COLO668 (cell line): Measurements from ENCODE around the gene HINT1.
"Not testable (repeated sequence)": the region's sequence is repeated elsewhere in the genome, so short reads cannot be mapped to it uniquely, and the experiment has no call there.

Experiments
- DNase-seq: peaks from one replicate; lab custom pipeline; 2025; ENCODE audit not compliant: unreplicated experiment; lab: John Stamatoyannopoulos, UW

The HINT1 gene

DNA sequence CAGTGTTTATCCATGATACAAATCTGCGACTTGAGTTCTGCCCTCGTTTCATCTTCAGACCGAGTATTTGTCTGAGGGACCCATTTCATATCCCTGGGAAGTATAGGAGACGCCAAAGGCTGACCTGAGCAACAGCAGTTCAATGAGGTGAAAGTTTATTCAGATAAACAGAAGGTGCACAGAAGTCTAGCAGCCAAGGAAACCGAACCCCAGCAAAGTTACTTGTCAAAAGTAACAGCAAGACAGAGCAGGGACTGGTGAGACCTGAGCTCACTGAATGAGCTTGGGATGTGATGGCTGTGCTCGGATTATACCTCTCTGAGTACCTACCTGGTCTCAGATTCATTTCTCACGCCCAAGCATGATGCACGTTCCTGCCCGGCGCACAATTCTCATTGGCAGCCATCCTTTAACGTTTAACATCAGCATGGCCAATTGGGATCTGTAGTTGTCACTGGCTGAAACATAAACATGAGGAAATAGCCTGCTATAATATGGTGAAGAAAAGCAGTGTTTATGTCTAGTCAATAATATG is 6.3 kb upstream of the HINT1 start:
- DNase-seq: peak; percentile 13

DNA sequence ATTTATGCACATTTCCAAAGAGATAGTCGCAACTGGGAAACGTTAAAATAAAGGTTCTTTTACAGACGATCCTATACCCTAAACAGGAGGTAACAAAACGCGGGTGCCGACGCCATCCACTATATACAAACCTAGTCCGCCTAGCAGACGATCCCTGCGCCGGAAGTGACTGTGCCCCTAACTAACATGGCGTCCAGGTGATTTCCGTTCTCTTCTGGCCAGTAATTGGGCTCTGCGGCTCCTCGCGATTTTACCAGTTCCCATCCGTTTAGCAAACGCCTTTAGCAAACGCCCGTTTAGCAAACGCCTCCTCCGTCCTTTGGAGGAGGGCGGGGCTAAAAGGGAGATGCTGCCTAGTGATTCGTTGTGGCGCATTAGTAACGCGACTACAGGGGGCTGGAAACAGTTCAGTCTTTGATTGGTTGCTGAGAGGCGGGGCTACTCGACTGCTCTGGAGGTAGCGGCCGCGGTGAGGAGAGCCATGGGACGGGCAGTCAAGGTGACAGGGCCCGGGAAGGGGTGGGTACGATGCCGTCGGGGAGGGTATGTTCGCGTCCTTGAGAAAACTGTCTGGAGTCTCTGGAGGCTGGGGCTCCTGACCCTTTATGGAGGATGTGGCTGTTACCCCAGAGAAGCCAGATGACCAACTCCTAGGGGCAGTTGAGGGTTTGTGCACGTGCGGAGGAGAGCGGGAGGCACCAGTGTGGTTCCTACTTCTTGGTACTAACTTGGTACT is 5.7 kb upstream of the HINT1 start, which contains the start of gene LYRM7:
Gene LYRM7, plus strand, starts transcription at position 405 of the 736 bp plus-strand sequence. Its CDS starts 77 bp downstream, at position 482.
- peak; percentile 92 for DNase-seq

DNA sequence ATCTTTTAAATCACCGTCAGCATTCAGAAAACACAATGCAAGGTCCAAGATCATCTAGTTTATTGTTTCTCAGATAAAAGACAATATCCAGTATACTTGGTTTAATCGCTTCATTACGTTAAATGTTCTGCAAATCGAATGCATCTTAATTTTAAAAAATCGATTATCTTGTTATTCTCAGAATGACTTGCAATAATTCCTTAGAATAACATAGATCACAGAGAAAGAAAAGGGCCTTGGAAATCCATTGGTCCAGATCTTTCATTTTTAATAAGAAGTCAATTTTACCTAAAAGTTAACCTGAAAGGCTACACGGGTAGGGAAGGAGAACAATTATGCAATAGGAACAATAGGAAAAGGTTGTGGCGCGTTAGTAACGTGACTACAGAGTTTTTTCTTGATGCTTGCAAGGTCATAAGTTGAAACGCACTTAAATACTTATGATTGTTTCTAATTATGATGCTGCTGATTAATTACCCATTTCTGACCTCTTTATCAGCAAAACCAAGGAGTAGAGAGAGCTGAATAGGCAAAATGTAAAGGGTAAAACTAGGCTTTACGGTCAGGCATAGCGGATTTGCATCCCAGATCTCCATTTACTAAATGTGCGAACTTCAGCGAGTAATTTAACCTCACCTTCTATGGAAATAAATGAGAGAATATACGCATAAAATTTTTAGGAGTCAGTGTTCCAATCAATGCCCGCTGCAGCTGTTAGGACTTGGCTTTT is 4.9 kb upstream of the HINT1 start:
- DNase-seq: no peak

DNA sequence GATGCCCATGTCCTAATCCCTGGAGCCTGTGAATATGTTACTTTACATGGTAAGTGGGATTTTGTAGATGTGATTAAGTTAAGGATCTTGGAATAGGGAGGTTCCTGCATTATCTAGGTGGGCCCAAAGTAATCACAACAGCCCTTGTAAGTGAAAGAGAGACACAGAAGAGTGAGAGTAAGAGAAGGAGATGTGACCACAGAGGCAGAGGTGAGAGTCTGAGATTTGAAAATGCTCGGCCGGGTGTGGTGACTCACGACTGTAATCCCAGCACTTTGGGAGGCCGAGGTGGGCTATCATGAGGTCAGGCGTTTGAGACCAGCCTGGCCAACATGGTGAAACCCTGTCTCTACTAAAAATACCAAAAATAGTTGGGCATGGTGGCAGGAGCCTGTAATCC is 2.6 kb upstream of the HINT1 start:
- no peak for DNase-seq

DNA sequence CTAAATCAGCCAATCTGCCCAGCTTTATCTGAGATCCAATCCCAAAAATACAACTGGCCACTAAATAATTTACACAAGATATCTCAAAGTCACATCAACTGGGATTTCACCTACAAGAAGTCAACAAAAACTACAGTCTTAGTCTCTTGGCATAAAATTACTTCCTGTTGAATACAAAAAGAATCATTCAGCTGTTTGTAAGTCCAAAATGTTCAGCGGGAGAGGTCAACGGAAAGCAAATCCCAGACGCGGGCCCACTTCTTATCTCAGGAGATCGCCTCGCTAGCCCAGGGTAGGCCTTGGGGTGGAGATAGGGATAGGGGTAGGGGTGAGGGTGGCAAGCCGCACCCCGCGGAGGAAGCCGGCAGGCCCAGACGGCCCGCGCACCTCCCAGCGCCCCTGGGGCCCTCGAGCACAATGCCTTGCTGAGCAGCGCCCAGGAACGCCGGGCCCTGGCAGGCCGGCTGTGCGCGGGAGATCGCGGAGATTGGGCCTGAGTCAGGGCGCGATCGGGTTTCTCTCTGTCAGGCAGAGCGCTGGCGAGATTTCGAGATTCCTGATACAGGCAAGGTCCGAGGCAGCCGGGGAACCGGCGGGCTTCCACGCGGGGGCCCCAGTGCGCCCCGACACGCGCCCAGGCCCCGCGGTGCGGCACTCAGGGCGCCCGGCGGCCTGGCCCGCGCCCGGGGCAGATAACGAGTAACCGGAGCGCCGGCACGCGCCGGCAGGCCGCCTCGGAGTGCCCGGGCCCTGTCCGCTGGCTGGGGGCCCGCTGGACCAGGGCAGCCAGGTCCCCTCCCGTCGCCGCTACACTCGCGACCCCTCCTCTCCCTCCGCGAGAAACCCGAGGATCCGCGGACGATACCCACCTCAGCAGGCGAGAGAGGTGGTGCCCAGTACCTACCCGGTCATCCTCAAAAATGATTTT is 601 bp downstream of the HINT1 start:
- DNase-seq: peak; percentile 69

DNA sequence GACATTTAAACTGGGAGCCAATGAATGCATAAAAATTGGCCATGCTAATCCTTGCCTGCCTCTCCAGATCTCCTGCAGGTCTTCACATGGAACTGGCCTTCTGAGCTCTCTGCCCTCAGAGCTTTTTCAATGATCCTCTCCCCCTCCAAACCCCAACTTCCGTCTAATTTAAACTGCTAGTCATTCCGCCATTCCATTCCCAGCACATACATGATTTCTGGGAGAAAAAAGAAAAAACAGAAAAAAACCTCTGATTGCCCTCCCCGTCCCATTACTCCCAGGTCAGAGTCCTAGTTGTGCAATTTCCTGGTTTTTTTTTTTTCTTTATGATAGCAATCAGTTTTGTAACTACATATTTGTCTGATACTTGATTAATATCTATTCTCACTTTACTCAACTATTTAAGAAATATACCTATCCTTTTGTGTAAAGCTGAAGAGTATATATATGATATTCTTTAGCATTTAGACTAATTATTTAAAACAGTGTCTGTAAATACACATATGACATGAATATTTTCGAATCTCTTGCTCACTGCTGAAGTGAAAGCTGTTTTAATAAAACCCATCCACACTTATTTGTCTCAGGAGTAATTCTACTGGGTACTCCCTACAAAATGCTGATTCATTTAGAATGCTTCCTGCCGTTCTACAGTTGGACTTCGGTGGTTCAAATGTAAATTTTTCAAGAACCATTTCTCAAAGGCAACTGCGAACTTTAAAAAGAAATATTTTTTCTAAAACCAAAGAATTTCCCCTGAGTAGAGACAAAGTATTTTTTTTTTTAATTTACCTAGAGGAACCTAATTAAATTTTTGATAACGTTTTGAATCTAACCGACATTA is 1.6 kb downstream of the HINT1 start:
- no peak for DNase-seq

DNA sequence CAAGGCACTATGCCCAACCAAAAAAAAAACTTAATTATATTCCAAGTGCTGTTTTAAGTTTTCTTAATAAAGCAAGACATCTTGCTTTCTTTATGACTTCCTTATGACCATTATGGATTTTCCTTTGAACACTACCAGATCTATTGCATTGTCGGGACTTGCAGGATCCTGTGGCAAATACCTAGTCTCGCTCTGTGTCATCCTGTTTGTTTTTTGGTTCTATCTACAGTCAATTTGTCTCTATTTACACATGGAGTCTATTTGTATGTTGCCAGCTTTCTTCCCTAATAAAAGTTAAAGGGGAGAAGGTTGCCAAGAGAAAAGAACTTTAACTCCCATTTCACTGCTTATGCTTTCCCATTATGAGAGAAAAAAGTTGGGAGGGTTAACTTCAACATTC is 4.9 kb downstream of the HINT1 start:
- no peak for DNase-seq

DNA sequence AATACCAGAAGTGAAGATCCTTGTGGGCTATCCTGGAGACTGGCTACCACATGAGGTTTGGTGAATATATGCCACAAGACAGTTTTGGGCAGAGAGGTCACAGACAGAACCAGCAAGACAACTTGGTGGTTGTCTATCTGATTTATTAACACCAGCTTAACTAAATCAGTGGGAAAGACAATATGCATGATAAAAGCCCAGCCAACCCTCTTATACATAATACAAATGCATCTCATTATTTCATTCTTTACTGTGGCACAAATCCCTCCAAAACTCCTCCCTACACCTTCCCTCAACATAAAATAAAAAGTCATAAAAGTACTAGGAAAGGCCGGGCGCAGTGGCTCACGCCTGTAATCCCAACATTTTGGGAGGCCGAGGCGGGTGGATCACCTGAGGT is 8.1 kb downstream of the HINT1 start:
- DNase-seq: no peak

DNA sequence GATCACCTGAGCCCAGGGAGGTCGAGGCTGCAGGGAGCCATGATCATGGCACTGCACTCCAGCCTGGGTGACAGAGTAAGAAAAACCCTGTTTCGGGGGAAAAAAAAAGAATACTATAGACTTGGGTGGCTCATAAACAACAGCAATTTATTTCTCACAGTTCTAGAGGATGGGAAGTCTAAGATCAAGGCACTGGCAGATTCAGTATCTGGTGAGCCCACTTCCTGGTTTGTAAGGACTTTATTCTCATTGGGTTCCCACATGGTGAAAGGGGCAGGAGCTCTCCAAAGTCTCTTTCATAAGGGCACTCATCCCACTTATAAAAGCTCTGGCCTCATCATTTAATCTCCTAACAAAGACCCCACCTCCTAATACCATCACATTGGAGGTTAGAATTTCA is 8.7 kb downstream of the HINT1 start:
- no peak for DNase-seq

DNA sequence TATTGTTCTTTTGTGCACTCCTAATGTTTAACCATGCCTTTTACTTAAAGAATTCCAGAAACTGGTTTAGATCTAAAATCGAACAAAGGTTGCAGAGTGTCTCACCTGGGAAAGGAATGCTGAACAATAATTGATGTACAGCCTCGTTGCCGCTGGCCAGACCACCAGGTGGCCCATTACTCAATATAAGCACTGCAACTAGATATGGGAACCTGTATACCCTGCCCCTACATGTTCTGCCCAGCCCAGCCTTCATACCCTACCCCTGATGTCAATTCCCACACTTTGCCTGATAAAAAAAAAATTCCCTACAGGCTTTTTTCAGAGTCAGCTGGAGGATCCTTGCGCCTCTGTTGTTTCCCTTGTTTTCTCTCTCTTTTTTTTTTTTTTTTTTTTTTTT is 13.8 kb downstream of the HINT1 start:
- DNase-seq: no peak

DNA sequence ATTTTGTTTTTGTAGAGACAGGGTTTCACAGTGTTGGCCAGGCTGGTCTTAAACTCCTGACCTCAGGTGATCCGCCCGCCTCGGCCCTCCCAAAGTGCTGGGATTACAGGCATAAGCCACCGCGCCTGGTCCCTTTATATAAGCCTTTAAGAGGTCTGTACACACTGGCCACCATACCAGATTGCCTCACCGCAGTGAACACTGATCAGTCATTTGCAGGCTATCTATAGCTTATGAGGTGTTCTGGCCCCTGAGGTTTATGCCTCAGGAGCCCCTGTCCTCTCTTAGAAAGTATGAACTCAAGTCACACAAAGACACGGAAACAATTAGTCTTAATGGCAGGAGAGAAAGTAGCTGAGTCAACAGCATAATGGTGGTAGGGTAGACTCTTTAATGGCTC is 14.6 kb downstream of the HINT1 start:
- DNase-seq: no peak

DNA sequence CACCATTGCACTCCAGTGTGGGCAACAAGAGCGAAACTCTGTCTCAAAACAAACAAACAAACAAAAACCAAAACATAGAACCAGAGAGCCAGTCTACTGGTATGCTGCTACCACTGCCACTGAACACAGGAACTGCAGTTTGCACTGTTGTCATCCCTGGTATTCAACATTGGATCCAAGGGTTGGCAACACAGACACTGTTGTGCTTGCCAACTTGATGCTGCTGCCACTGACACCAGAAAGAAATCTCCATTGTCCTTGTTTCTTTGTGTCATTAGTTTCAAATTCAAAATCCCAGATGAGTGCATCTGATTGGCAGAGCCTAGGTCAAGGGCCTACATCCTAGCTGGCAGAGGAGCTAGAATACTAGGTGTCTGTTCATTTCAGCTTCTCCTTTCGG is 16.2 kb downstream of the HINT1 start:
- DNase-seq: no peak

DNA sequence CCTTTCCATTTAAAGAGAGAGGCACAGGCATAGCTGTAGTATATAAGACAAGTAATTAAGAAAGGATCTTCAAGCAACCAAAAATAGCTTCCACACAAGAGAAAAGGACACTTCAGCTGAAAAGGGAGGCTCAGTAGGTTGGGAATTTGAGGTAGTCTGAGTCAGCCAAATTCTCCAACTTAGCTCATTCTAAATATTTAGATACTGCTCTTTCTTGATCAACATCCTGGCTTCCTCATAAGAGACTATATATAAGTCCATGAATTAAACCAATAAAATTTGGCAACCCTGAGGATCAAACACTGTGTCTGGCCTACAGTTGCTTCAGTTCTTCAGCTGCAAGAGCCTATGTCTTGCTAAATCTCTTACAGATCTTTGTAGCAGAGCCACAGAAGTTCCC is 17.8 kb downstream of the HINT1 start:
- DNase-seq: no peak

DNA sequence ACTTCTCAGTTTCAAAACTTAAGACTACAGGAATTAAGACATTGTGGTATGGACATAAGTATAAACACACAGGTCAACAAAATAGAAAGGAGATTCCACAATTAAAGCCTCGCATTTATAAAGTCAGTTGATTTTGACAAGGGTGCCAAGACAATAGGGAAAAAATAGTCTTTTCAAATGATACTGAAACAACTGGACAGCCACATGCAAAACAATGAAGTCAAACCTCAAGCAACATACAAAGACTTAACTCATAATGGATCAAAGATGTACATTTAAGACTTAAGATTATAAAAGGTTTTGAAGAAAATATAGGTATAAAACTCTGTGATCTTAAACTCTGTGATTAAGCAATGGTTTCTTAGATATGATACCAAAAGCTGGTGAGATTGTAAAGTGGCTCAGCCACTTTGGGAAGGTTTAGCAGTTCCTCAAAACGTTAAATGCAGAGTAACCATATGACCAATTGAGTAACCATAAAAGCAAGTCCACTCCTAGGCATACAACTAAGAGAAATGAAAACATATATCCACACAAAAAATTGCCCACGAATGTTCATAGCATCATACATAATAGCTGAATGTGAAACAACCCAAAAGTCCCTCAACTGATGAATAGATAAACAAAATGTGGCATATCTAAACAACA is 22.0 kb downstream of the HINT1 start:
- DNase-seq: no peak

DNA sequence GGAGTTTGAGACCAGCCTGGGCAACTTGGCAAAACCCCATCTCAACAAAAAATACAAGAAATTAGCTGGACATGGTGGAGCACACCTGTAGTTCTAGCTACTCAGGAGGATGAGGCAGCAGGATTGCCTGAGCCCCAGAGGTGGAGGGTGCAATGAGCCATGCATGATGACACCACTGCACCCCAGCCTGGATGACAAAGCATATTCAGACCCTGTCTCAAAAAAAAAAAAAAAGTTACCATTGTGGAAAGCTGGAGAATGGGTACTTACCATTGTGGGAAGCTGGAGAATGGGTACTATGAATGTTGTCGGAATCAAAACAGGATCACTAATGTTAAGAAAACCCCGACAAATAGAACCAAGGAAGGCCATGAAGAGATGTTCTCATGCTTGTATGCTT is 25.7 kb downstream of the HINT1 start:
- no peak for DNase-seq

DNA sequence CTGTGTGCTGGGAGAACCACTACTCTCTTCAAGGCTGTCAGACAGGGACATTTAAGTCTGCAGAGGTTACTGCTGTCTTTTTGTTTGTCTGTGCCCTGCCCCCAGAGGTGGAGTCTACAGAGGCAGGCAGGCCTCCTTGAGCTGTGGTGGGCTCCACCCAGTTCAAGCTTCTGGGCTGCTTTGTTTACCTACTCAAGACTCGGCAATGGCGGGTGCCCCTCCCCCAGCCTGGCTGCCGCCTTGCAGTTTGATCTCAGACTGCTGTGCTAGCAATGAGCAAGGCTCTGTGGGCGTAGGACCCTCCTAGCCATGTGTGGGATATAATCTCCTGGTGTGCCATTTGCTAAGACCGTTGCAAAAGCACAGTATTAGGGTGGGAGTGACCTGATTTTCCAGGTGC is 26.6 kb downstream of the HINT1 start:
- DNase-seq: not testable (repeated sequence)

DNA sequence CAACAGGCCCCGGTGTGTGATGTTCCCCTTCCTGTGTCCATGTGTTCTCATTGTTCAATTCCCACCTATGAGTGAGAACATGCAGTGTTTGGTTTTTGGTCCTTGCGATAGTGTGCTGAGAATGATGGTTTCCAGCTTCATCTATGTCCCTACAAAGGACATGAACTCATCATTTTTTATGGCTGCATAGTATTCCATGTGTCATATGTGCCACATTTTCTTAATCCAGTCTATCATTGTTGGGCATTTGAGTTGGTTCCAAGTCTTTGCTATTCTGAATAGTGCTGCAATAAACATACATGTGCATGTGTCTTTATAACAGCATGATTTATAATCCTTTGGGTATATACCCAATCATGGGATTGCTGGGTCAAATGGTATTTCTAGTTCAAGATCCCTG is 32.0 kb downstream of the HINT1 start:
- DNase-seq: not testable (repeated sequence)

DNA sequence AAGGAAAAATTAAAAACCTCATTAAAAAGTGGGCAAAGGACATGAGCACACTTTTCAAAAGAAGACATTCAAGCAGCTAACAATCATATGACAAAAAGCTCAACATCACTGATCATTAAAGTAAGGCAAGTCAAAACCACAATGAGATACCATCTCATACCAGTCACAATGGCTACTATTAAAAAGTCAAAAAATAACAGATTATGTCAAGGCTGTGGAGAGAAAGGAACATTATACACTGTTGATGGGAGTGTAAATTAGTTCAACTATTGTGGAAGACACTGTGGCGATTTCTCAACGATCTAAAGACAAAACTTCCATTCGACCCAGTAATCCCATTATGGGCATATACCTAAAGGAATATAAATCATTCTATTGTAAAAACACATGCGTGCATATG is 35.8 kb downstream of the HINT1 start:
- no peak for DNase-seq

DNA sequence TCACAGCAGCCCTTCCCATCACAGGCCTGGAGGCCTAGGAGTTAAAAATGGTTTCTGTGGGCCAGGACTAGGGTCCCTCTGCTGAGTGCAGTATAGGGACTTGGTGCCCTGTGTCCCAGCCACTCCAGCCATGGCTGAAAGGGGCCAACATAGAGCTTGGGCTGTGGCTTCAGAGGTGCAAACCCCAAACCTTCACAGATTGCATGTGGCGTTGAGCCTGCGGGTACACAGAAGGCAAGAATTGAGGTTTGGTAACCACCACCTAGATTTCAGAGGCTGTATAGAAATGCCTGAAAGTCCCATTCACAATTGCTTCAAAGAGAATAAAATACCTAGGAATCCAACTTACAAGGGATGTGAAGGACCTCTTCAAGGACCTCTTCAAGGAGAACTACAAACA is 37.8 kb downstream of the HINT1 start:
- DNase-seq: not testable (repeated sequence)

DNA sequence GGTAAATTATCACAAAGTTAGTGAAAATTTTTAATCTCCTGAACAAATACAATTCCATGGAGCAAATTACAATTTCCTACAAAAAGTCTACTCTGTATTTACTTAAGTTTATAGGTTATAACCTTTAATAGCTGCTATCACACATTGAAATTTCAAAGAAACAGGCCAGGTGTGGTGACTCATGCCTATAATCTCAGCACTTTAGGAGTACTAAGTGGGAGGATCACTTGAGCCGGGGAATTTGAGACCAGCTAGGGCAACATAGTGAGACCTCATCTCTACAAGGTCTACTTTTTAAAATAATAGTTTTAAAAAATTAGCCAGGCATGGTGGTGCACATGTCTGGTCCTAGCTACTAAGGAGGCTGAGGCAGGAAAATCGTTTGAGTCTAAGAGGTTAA is 50.3 kb downstream of the HINT1 start:
- DNase-seq: no peak
